Fibroblast of lung (primary cell): ENCODE measurements around the gene CMTM4. TPM values are rescaled to one million over a fixed set of nuclear protein-coding genes. Genes with fewer than 3 reads are reported as not detected.
"Not testable (repeated sequence)": the region's sequence is repeated elsewhere in the genome, so short reads cannot be mapped to it uniquely, and the experiment has no call there.

Experiments used
- DNase-seq, 2 donors: peaks; one replicate each; pipeline versions ENCODE4 v3.0.0 to v3.0.0-alpha.2; 2010; ENCODE audit warnings: low read depth in 2 of 2
- H2AFZ ChIP-seq: 2 replicates; pipeline ENCODE4 v1.5.1; 2012; ENCODE audit warnings: low read length, control low read depth, inconsistent platforms
- H3K27ac ChIP-seq: 2 replicates; pipeline ENCODE4 v1.5.1; 2011; ENCODE audit warnings: low read length, control low read depth; ENCODE audit not compliant: insufficient read depth
- H3K27me3 ChIP-seq: 2 replicates; pipeline ENCODE4 v1.5.1; 2011; ENCODE audit warnings: mild to moderate bottlenecking, low read length; ENCODE audit not compliant: control insufficient read depth, insufficient read depth
- H3K36me3 ChIP-seq: 2 replicates; pipeline ENCODE4 v1.5.1; 2011; ENCODE audit warnings: low read length; ENCODE audit not compliant: control insufficient read depth, insufficient read depth
- H3K4me1 ChIP-seq: 2 replicates; pipeline ENCODE4 v1.5.1; 2011; ENCODE audit warnings: low read length; ENCODE audit not compliant: control insufficient read depth, insufficient read depth; ENCODE audit errors: extremely low read depth
- H3K4me2 ChIP-seq: 2 replicates; pipeline ENCODE4 v1.5.1; 2011; ENCODE audit warnings: low read length, control low read depth; ENCODE audit not compliant: insufficient read depth; ENCODE audit errors: extremely low read depth
- H3K4me3 ChIP-seq, 4 experiments: fragments of 200-600 bp in 1 of 4; sonication (generic) in 1 of 4; replicated peaks in 1 of 4; 2 replicates each; pipeline ENCODE4 v1.5.1; 2011 to 2016; ENCODE audit warnings: low read length in 4 of 4, low read depth in 3 of 4, mild to moderate bottlenecking in 3 of 4, control low read depth in 2 of 4, inconsistent platforms in 1 of 4, mixed read lengths in 1 of 4; ENCODE audit not compliant: insufficient read depth in 1 of 4; ENCODE audit errors: control extremely low read depth in 1 of 4
- H3K79me2 ChIP-seq: 2 replicates; pipeline ENCODE4 v1.5.1; 2012; ENCODE audit warnings: mild to moderate bottlenecking, low read length, inconsistent platforms; ENCODE audit not compliant: control insufficient read depth, insufficient read depth
- H3K9ac ChIP-seq: 2 replicates; pipeline ENCODE4 v1.5.1; 2011; ENCODE audit warnings: mild to moderate bottlenecking, low read length, control low read depth; ENCODE audit not compliant: insufficient read depth
- H3K9me3 ChIP-seq: 2 replicates; pipeline ENCODE4 v1.5.1; 2012; ENCODE audit warnings: low read depth, low read length; ENCODE audit not compliant: control insufficient read depth, insufficient read depth
- H4K20me1 ChIP-seq: 2 replicates; pipeline ENCODE4 v1.5.1; 2011; ENCODE audit warnings: low read length; ENCODE audit not compliant: control insufficient read depth, insufficient read depth; ENCODE audit errors: extremely low read depth
- CTCF ChIP-seq, 2 donors: IDR thresholded peaks in 1 of 2; conservative IDR thresholded peaks in 1 of 2; 1 replicate in 1 of 2; 2 replicates in 1 of 2; pipeline ENCODE4 v1.5.1; 2011 to 2012; ENCODE audit warnings: low read length in 2 of 2, control low read depth in 1 of 2, inconsistent platforms in 1 of 2, low read depth in 1 of 2, mild to moderate bottlenecking in 1 of 2
- EZH2 ChIP-seq: IDR thresholded peaks from 2 replicates; pipeline ENCODE4 v1.5.1; 2012; ENCODE audit warnings: low read length, control low read depth, mild to moderate bottlenecking; ENCODE audit errors: missing control alignments
- polyA plus RNA-seq, 2 donors: library from polyadenylated mRNA; depleted of rRNA in 1 of 2; stranded (reverse) in 1 of 2; unstranded in 1 of 2; fragments of >200 nt; gene quantifications; 2 replicates each; pipeline ENCODE4 v1.2.1, GENCODE V29; 2011 to 2012; ENCODE audit warnings: missing spikeins in 1 of 2
- total RNA-seq: library from RNA; depleted of rRNA; stranded (reverse); fragments of >200 nt; gene quantifications from 2 replicates; pipeline ENCODE4 v1.2.1, GENCODE V29; 2014

Gene CMTM4
- total and polyA plus RNA-seq, 2 donors (not counting 1 experiment from before 2014, with no cell fraction given) = 10.2 to 12.8 TPM

- H3K4me1 ChIP-seq = no peaks in the 10 kb centered on the region
- no peak for TF ChIP-seq CTCF (conservative IDR thresholded peaks at IDR 0.05 in 1 of 2, IDR thresholded peaks at IDR 0.05 in 1 of 2; ENCODE audit: low read depth in 1 of 2, low read length in 2 of 2)
- no peak for TF ChIP-seq EZH2
- no peaks in the 10 kb centered on the region for H3K9me3 ChIP-seq
- H3K36me3 ChIP-seq = no peaks in the 10 kb centered on the region
- H3K4me2 ChIP-seq = no peak overlapping the region
- no peaks in the 10 kb centered on the region for H3K27me3 ChIP-seq
- DNase-seq = no peak
- H3K9ac ChIP-seq = no peak overlapping the region
- H3K27ac ChIP-seq = no peak overlapping the region
- no peaks in the 10 kb centered on the region for H4K20me1 ChIP-seq
- H2AFZ ChIP-seq = no peak overlapping the region
- H3K79me2 ChIP-seq = no peaks in the 10 kb centered on the region
- H3K4me3 ChIP-seq = no peak overlapping the region
Measured at GRCh38 chr16:66634527-66635196, 61.9 kb downstream of the CMTM4 start.

GRCh38 chr16:66631558-66631957 is 65.0 kb downstream of the CMTM4 start:
- H2AFZ ChIP-seq, H3K4me2 ChIP-seq, DNase-seq, H3K9me3 ChIP-seq, H3K36me3 ChIP-seq, H3K4me3 ChIP-seq, H3K27ac ChIP-seq, H4K20me1 ChIP-seq, H3K27me3 ChIP-seq, H3K9ac ChIP-seq, H3K79me2 ChIP-seq, H3K4me1 ChIP-seq: not testable (repeated sequence)

- H2AFZ ChIP-seq, H3K27me3 ChIP-seq, H4K20me1 ChIP-seq, H3K4me2 ChIP-seq, H3K9ac ChIP-seq, H3K27ac ChIP-seq, H3K36me3 ChIP-seq, DNase-seq, H3K79me2 ChIP-seq, H3K9me3 ChIP-seq, H3K4me3 ChIP-seq, H3K4me1 ChIP-seq: not testable (repeated sequence)
Measured at GRCh38 chr16:66630561-66631260, 65.8 kb downstream of the CMTM4 start.

- no peaks in the 10 kb centered on the region for H3K79me2 ChIP-seq
- no peak overlapping the region for H3K4me2 ChIP-seq
- DNase-seq = no peak
- TF ChIP-seq CTCF (conservative IDR thresholded peaks at IDR 0.05 in 1 of 2, IDR thresholded peaks at IDR 0.05 in 1 of 2; ENCODE audit: low read depth in 1 of 2, low read length in 2 of 2) = no peak
- TF ChIP-seq EZH2 = no peak
- H3K9me3 ChIP-seq = no peaks in the 10 kb centered on the region
- no peaks in the 10 kb centered on the region for H3K4me1 ChIP-seq
- no peak overlapping the region for H3K4me3 ChIP-seq
- no peaks in the 10 kb centered on the region for H3K36me3 ChIP-seq
- H3K27ac ChIP-seq = no peak overlapping the region
- H2AFZ ChIP-seq = no peak overlapping the region
- H3K27me3 ChIP-seq = no peaks in the 10 kb centered on the region
- H3K9ac ChIP-seq = no peak overlapping the region
- no peaks in the 10 kb centered on the region for H4K20me1 ChIP-seq
Measured at GRCh38 chr16:66629856-66630255, 66.7 kb downstream of the CMTM4 start.

GRCh38 chr16:66627611-66628378 is 68.7 kb downstream of the CMTM4 start:
- not testable (repeated sequence) for H2AFZ ChIP-seq, H3K27ac ChIP-seq, DNase-seq, H3K4me1 ChIP-seq, H3K36me3 ChIP-seq, H3K9me3 ChIP-seq, H4K20me1 ChIP-seq, H3K27me3 ChIP-seq, H3K9ac ChIP-seq, H3K79me2 ChIP-seq, H3K4me2 ChIP-seq, H3K4me3 ChIP-seq
